HG02884 (cell line): Measurements from ENCODE around the gene PRR7.
"Not testable (repeated sequence)": the region's sequence is repeated elsewhere in the genome, so short reads cannot be mapped to it uniquely, and the experiment has no call there.

Experiments
- ATAC-seq: cut with Tn5 transposase; IDR thresholded peaks from one replicate; pipeline ENCODE4 v1.9.1; 2021; ENCODE audit warnings: mild to moderate bottlenecking, moderate library complexity; ENCODE audit not compliant: unreplicated experiment

The PRR7 gene

DNA sequence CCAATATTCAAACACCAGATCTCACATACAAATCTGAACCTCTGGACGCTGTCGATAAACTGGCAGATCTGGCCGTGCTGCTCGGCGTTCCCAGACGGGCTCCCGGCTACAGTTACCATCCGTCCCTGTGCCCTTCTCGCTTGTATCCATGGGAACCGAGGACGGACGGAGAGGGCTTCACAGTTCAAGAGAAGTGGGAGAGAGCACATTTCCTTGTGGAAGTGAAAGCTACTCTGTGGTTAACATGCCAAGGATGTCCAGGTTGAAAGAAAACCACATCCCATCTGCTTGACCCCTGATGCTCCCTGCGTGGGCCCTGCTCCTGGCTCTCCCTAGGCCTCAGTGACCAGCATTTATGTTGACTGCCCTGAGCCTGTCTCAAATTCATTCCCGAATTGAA is 33.2 kb downstream of the PRR7 start:
- no peak for ATAC-seq

DNA sequence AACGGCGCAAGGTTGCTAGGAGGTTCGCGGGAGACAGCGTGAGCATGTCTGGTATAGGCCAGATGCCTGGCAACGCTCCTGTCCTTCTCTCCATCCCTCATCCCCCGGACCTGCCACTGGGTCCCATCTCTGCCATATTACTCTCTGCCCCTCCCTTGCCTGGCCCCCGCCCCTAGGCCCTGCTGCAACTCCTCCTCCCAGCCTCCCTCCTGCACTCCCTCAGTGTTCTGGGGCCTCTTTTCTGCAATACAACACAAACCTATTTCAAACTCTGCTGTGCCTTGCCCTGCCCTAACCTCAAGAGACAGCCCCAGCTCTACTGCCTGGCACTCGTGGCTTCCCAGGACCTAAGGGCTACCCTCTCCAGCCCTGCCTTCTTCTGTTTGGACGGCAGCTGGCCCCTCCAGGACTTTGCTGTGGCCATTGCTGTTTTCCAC is 35.8 kb downstream of the PRR7 start:
- no peak for ATAC-seq

DNA sequence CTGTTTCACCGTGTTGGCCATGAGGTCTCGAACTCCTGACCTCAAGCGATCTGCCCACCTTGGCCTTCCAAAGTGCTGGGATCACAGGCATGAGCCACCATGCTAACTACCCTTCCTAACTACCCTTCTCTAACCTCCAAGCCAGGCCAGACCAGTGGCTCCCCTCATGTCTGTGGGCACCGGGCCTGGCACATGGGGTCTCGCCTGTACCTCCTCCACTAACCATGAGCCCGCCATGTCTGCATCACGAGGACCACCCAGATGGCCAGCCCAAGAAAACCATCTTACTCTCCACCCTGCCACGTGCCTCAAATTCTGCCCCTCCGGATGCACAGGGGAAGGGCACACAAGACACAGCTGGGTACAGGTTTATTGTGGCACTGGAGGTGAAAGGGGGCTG is 36.4 kb downstream of the PRR7 start:
- ATAC-seq: no peak

DNA sequence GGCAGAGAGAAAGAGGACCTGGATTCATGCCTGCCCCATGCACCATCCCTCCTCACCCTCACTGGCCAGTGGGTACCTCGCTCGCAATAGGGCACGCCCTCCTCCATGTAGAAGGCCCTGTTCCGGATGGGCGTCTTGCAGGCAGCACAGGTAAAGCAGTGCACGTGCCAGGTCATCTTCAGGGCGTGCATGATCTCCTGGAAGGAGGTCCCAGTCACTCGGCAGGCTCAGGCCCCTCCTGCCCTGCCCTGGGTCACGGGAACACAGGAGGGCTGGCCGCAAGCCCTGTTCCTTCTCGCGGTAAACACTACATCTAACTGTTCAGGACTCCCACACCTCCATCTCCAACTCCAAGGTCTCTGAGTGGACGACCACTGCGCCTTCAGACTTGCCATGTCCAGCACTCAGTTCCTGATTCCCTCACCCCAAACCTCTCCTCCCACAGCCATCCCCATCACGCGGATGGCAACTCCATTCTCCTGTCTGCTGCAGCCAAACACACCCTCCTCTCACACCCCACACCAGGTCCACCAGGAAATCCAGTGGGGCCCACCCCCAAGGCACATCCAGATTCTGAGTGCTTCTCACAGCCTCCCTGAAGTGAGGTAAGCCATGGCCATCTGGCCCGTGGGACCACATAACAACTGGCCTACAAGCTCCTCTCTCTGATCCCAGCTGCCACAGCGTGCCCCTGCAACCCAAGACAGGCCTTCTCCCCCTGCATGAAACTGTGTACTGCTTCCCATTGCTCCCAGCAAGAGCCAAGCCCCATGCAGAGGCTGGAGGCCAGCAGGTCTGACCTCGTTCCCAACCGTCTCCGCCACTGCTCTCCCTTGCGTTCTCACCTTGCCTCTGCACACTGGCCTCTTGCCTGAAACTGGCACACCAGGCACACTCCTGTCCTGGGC is 37.6 kb downstream of the PRR7 start:
- no peak for ATAC-seq

DNA sequence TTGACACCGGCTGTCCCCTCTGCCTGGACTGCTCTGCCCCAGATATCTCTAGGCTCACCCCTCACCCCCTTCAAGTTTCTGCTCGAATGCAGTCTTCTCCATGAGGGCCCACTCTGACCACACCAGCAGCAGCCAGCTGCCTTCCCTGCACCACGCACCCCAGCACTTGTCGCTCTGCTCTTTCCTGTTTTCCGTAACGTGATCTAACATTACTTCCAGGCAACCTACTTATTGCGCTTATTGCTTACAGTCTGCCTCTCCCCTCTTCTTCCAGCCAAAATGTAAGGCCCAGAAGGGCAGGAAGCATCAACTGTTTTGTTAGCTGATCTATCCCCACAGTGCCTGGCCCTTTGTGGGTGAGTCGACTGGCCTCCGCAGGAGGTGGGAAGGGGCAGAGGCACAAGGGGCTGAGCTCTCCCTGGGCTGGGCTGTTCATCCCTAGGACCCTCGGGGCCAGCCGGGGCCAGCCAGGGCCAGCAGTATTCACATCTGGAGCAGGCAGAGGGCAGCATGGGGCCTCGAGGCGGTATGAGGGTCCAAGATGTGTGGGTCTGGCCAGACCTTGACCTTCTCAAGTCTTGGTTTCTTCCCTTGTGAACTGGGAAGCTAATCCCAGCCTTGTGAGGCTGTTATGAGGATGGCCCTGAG is 38.4 kb downstream of the PRR7 start:
- ATAC-seq: no peak

DNA sequence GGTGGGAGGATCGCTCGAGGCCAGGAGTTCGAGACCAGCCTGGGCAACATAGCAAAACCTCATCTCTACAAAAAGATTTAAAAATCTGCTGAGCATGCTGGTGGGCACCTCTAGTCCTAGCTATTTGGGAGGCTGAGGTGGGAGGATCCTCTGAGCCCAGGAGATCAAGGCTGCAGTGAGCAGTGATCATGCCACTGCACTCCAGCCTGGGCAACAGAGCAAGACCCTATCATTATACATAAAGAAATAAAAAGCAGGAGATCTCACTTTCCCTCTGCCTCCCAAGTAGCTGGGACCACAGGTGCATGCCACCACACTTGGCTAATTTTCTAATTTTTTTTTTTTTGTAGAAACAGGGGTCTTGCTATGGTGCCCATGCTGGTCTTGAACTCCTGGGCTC is 39.1 kb downstream of the PRR7 start:
- not testable (repeated sequence) for ATAC-seq

DNA sequence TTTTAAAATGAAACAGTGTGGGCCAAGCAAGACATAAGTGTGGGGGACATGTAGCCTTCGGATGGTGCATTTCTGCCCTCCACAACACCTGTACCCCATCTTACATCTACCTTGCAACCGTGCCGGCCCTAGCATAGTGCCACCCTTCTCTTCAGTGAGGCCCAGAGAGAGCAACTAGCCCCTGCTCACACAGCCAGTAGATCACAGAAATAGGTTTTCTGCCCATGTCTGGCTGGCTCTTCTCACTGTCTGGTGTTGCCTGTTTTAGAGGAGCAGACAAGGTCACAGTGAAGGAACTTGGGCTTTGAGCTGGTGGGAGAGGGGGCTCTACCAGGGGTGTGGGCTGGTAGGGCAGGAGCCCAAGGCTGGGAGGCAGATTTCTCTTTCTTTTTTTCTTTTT is 39.6 kb downstream of the PRR7 start:
- no peak for ATAC-seq

DNA sequence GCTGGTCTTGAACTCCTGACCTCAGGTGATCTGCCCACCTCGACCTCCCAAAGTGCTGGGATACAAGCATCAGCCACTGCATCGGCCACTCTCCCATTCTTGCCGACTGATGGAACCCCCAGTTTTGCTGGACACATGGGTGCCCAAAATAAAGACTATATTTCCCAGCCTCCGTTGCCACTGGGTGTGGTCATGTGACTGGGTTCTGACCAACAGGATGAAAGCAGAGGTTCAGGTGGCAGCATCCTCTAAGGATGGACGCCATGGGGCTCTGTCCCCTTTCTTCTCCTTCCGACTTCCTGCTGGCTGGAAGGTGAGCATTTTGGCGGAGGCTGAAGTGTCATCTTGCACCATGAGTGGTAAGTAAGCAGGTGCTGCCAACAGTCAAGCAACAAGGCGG is 40.5 kb downstream of the PRR7 start:
- ATAC-seq: no peak

DNA sequence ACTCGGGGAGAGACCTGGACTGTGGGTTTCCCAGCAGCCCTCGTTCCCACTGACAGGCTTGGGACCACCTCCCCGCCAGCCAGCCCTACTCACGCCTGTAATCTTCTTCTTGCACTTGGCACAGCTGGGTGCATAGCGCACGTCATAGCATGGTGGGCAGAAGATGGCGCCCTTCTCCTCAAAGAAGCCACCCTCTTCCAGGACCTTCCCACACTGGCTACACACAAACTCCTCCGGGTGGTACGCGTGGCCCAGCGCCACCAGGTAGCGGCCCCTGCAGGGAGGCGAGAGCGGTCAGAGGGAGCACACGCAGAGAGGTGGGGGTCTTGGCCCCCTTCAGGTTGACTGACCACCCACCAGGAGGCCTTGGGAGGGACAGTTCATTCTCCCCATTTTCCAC is 41.4 kb downstream of the PRR7 start:
- no peak for ATAC-seq

DNA sequence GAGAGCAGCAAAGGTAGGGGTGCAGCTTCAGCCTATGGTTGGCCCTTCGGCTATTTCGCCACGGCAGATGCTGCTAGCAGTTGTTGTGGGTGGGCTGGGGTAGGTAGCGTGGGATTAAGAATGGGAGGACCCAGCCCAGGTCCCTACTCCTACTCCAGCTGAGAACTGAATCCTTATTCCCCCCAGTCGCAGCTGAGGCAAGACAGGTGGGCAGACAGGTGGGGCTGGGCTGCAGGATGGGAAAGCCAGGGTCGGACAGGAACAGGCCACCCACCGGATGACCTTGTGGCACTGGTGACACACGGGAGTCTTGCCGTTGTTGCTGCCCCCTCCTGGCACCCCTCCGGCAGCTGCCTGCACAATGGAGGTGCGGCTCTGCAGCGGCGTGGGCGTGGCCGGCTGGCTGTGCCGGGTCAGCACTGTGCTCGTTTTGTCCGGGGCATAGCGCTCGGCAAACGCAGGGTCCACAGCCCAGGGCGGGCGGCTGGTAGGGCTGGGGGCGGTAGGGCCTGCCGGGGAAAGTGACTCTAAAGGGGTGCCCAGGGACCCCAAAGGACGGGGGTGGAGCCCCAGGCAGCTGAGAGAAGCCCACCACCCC is 42.6 kb downstream of the PRR7 start:
- ATAC-seq: no peak

DNA sequence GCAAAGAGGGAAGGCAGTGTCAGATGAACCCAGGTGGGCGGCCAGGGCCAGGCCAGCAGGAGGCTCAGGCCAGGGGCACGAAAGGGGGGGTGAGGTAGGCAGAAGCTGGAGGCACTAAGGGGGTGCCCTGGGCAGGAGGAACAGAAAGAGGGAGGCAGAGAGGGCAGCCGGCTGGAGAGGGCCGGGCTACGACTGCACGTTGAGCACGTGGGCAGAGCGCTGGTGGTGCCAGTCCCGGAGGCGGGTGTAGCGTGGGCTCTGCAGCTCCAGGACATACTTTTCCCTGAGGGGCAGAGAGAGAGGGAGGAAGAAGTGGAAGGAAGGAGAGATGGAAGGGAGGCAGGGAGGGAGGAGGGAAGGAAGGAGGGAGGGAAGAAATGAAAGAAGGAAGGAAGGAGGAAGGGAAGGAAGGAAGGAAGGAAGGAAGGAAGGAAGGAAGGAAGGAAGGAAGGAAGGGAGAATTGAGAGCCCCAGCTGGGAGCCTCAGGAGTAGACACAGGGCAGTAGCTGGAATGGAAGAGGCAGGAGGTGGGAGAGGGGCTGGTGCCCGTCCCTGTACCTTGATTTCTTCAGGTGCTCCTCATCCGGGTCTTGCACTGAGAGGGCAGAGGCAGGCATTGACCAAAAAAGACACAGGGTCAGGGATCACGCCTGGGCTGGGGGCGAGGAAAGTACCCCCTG is 43.8 kb downstream of the PRR7 start:
- ATAC-seq: no peak

DNA sequence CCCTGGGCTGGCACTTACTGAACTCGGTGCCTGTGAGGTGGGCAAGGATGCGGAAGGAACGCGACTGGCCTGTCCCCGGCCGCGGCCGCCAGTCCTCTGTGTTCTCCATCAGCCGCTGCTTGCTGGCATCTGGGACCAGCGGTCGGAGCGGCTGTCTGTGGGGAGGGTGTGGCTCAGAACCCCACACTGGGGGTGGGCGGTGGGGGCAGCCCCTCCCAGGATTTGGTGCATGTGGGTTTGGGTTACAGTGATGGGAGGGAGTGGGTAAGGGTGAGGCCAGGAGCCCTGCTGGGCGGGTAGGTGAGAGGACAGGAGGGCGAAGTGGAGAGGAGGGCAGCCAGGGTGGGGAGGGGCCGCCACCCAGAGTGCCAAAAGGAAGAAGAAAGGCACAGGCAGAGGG is 44.4 kb downstream of the PRR7 start:
- ATAC-seq: no peak

DNA sequence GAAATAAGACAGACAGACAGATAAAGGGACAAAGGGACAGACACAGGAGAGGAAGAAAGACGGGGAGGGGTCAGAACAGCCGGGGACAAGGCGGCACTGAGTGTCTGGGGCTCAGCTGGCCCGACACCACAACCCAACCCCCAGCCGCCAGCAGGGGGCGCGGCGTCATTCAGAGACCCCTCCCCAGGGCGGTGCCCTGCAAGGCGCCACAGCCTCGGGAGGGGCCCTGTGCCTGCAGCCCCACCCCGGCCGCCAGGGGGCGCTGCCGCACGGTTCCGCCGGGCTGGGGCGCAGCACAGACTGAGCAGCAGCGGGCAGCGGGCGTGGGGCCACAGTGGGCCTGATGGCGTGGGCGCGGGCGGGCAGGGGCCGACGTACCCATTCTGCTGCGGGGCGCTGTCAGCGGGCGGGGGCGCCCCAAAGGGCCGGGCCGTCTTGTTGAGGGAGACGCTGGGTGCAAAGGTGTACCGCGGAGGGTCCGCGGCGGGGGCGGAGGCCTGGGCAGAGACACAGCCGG is 44.9 kb downstream of the PRR7 start:
- no peak for ATAC-seq

DNA sequence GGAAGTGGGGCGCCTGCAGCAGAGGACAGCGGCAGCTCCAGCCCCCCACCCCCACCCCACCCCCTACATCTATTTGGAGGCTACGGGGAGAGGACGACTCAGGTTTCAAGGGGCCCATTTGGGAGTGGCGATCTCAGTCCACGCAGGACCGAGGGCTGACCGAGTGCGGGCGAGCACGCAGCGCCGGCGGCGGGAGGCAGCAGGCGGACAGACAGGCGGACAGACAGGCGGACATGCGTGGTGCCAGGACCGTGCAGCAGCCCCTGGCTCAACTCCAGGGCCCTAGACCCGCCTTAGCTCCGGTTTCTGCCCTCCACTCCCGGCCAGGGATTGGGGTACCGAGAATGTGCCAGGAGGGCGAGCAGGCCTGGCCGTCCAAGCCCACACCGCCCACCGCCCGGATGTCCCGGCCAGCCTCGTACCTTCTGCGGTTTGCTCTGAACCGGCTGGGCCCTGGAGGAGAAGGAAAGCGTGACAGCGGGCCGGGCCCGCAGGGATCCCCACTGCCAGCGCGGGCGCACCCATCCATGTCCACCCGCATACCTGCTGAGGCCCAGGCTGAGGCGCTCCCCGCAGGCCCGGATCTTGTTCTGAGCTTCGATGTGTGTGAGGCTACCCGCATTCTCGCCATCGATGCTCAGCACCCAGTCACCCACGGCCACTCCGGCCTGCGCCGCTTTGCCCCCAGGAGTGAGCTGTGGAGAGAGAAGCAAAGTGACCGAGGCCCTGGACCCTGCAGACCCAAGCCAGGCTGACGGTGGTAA is 45.6 kb downstream of the PRR7 start:
- no peak for ATAC-seq

DNA sequence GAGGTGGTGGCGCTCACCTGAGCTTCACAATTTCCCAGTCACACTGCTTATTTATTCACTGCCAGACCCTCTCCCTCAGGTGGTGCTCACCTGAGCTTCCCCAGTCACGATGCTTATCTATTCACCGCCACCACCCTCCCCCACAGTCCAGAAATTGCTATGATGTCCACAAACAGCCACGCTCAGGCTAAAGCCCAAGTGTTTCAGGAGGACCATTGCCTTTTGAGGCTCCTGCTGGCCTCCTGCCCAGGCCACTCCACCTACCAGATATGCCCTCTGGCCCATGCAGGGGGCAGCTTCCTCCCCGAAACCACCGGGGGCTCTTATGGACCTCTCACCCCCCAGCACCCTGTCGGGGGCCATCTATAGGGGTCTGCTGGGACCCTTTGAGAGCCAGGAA is 46.2 kb downstream of the PRR7 start:
- no peak for ATAC-seq

DNA sequence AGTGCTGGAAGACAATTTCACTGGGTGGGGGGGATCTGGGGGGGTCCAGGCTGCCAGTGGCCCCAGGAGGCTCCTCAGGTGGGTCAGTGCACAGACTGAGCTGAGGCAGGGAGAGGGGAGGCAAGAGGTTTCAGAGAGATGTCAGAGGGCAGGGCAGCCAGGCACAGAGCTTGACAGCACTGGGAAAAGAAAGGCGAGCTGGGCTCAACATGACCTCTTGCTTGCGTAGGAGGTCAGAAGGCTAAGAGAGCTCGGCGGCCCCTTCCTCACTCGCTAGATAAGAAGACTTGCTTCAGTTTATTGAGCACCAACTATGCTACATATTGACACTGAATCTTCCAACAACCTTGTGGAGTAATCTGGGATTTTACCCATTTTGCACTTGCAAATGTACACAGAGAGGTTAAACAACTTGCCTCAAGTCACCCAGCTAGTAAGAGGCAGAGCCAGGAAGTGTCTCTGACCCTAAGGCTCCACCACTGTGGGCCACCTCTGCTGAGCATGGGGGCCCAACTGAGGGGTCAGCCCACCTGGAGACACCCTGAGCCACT is 47.3 kb downstream of the PRR7 start:
- ATAC-seq: no peak

DNA sequence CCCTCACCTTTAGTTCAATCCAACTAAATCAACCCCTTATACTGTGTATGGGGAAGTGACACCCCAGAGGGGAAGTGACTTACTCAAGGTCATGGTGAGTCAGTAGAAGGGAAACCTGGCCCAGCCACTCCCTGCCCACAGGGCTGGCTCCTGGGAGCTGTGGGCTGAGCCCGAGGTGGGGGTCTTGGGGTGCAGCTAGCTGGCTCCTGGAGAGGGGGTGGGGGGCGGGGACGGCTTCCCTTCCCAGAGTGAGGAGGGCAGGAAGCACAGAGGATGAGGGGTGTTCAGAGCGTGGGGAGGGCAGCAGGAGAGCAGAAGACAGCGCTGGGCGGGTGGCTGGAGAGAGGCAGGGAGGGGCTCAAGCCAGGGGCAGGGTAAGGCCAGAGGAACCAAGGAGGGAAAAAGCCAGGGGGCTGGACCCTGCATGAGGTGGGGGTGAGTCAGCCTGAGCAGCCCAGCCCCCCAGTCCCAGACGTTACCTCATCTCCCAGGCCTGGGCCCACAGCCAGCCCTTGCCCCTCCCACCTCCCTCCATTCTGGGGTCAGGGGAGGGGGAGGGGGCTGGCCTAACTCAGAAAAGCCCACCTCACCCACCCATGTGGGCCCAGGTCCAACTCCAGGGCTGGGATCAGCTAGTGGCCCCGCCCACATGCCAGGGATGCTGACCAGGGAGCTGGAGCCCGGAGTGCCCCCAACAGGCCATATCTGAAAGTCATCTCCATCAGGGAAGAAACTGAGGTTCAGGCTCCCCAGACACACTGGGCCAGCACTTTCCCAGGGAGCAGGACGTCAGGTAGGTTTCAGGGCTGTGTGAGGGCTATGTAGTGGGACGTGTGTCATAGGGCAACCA is 48.0 kb downstream of the PRR7 start:
- no peak for ATAC-seq

DNA sequence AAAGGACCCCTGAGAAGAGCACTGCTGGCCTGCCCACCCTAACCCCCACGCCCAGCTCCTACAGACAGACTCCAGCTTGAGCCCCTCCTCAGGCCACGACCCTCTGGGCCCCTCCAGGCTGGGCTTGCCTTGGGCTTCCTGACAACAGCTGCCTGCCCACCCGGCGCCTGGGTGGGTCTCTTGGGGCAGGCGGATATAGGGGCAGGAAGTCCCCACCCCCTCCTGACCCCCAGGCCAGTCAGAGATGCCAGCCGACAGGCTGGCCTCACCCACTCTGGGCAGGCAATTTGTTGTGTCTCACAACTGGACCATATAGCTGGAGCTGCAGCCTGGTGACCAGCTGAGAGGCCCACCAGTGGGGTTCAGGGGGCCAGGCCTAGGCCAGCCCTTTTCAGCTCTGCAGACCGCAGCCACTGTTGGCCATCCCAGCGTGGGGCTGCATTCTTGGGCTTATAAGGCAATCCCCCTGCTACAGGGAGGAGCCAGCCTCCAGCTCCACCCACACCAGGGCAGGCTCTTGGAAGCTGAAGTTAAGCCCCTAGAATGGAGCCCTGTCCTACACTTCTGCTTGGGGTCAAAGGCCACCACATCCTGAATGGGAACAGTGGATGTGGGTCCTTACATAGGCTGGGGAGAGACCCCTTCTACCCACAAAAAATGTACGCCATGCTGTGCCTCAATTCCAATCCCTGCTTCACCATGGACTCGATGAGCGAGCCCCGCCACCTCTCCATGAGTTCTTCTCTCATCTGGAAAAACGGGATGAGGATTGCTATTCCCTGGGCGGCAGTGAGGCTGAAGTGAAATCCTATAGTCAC is 48.8 kb downstream of the PRR7 start:
- ATAC-seq: no peak
